Suprapubic skin (tissue), 4 donors: ENCODE data around the gene PRKACG. TPM values are rescaled to one million over a fixed set of nuclear protein-coding genes. Genes with fewer than 3 reads are reported as not detected.

Source experiments
- DNase-seq, 2 donors: peaks; one replicate each; pipeline ENCODE4 v3.0.0-alpha.2; 2019; ENCODE audit warnings: low spot score in 2 of 2
- H3K27ac ChIP-seq: fragments of 200-600 bp; sonication (generic); one replicate; pipeline ENCODE4 v1.5.1; 2019
- H3K27me3 ChIP-seq: fragments of 200-600 bp; sonication (generic); one replicate; pipeline ENCODE4 v1.5.1; 2019
- H3K36me3 ChIP-seq: fragments of 200-600 bp; sonication (generic); one replicate; pipeline ENCODE4 v1.5.1; 2019
- H3K4me1 ChIP-seq: fragments of 200-600 bp; sonication (generic); one replicate; pipeline ENCODE4 v1.5.1; 2019
- H3K4me3 ChIP-seq: fragments of 200-600 bp; sonication (generic); one replicate; pipeline ENCODE4 v1.5.1; 2019; ENCODE audit warnings: mild to moderate bottlenecking
- H3K9me3 ChIP-seq: fragments of 200-600 bp; sonication (generic); one replicate; pipeline ENCODE4 v1.5.1; 2019
- CTCF ChIP-seq, 2 donors: fragments of 200-600 bp in 1 of 2; fragments of 450-650 bp in 1 of 2; sonication (generic) in 1 of 2; IDR thresholded peaks; one replicate each; pipeline ENCODE4 v1.5.1; 2016 to 2019; ENCODE audit warnings: antibody characterized with exemption in 2 of 2, mild to moderate bottlenecking in 1 of 2, moderate library complexity in 1 of 2
- EP300 ChIP-seq: sonication (generic); formaldehyde crosslinking; IDR thresholded peaks from one replicate; pipeline ENCODE4 v1.6.1; 2017; ENCODE audit warnings: antibody characterized with exemption
- POLR2A ChIP-seq, 2 donors: fragments of 450-650 bp; IDR thresholded peaks; one replicate each; pipeline ENCODE4 v1.6.1; 2017; ENCODE audit warnings: antibody characterized with exemption in 2 of 2, mild to moderate bottlenecking in 2 of 2, moderate library complexity in 2 of 2
- POLR2AphosphoS5 ChIP-seq, 3 donors: sonication (generic); formaldehyde crosslinking; IDR thresholded peaks; one replicate each; pipeline ENCODE4 v1.6.1; 2017; ENCODE audit warnings: antibody characterized with exemption in 3 of 3
- WGBS: methylation state at CpG from one replicate; pipeline ENCODE4 v1.1.5; 2018; 5-methylcytosine and 5-hydroxymethylcytosine counted together
- total RNA-seq, 4 donors: library from RNA; depleted of rRNA; stranded (reverse); fragments of >200 nt; gene quantifications; one replicate each; pipeline ENCODE4 v1.1.0, GENCODE V29; 2016

PRKACG gene
- total RNA-seq, 4 donors from 2014 or later, result not detected

- Histone ChIP-seq H3K9me3 (no peaks in the 10 kb centered on the region), H3K4me3 (peak overlapping the region; percentile 8), H3K27ac (no peak overlapping the region), H3K4me1 (no peaks in the 10 kb centered on the region), H3K36me3 (no peaks in the 10 kb centered on the region), H3K27me3 (no peaks in the 10 kb centered on the region)
- no peak for DNase-seq
- no peak for TF ChIP-seq CTCF (IDR thresholded peaks at IDR 0.05)
- TF ChIP-seq POLR2AphosphoS5 (IDR thresholded peaks at IDR 0.05), result no peak
- TF ChIP-seq EP300, result no peak
- no peak for TF ChIP-seq POLR2A (IDR thresholded peaks at IDR 0.05)
- WGBS, result 79% methylated on average over 5 of the region's 5 CpGs
Measured at GRCh38 chr9:68974431-68974830, 39.5 kb downstream of the PRKACG start.

- Histone ChIP-seq H3K9me3 (no peaks in the 10 kb centered on the region), H3K27me3 (no peaks in the 10 kb centered on the region), H3K4me1 (no peaks in the 10 kb centered on the region), H3K36me3 (no peaks in the 10 kb centered on the region), H3K27ac (no peak overlapping the region), H3K4me3 (peak overlapping the region; percentile 10)
- 100% methylated on average over 3 of the region's 3 CpGs for WGBS
- TF ChIP-seq EP300, result no peak
- TF ChIP-seq POLR2AphosphoS5 (IDR thresholded peaks at IDR 0.05), result no peak
- TF ChIP-seq POLR2A (IDR thresholded peaks at IDR 0.05), result no peak
- TF ChIP-seq CTCF (IDR thresholded peaks at IDR 0.05), result no peak
- DNase-seq, result no peak
Measured at GRCh38 chr9:68973619-68974018, 40.3 kb downstream of the PRKACG start.

- no peak overlapping the region for H3K4me3 ChIP-seq
- WGBS, result 46% methylated on average over 2 of the region's 2 CpGs
- H3K27me3 ChIP-seq, result no peaks in the 10 kb centered on the region
- no peak for DNase-seq
- H3K4me1 ChIP-seq, result no peaks in the 10 kb centered on the region
- TF ChIP-seq POLR2A (IDR thresholded peaks at IDR 0.05) (no peak), CTCF (IDR thresholded peaks at IDR 0.05) (no peak), POLR2AphosphoS5 (IDR thresholded peaks at IDR 0.05) (no peak), EP300 (no peak)
- H3K27ac ChIP-seq, result no peak overlapping the region
- no peaks in the 10 kb centered on the region for H3K36me3 ChIP-seq
- H3K9me3 ChIP-seq, result no peaks in the 10 kb centered on the region
Measured at GRCh38 chr9:68970151-68970550, 43.8 kb downstream of the PRKACG start.

- 75% methylated on average over 4 of the region's 4 CpGs for WGBS
- no peaks in the 10 kb centered on the region for H3K27me3 ChIP-seq
- no peak for DNase-seq
- no peak overlapping the region for H3K4me3 ChIP-seq
- H3K27ac ChIP-seq, result no peak overlapping the region
- no peaks in the 10 kb centered on the region for H3K9me3 ChIP-seq
- no peaks in the 10 kb centered on the region for H3K36me3 ChIP-seq
- H3K4me1 ChIP-seq, result no peaks in the 10 kb centered on the region
- TF ChIP-seq POLR2AphosphoS5 (IDR thresholded peaks at IDR 0.05) (no peak), EP300 (no peak)
Measured at GRCh38 chr9:68969538-68969937, 44.4 kb downstream of the PRKACG start.

- Histone ChIP-seq H3K27ac (no peak overlapping the region), H3K27me3 (no peaks in the 10 kb centered on the region), H3K9me3 (no peaks in the 10 kb centered on the region), H3K4me3 (no peak overlapping the region), H3K36me3 (no peaks in the 10 kb centered on the region), H3K4me1 (no peaks in the 10 kb centered on the region)
- no peak for DNase-seq
- TF ChIP-seq POLR2A (IDR thresholded peaks at IDR 0.05), result no peak
- no peak for TF ChIP-seq POLR2AphosphoS5 (IDR thresholded peaks at IDR 0.05)
- no peak for TF ChIP-seq EP300
- TF ChIP-seq CTCF (IDR thresholded peaks at IDR 0.05), result no peak
- 81% methylated on average over 1 of the region's 1 CpG for WGBS
Measured at GRCh38 chr9:68967800-68968199, 46.1 kb downstream of the PRKACG start.

GRCh38 chr9:68966496-68966944 is 47.4 kb downstream of the PRKACG start:
- TF ChIP-seq EP300 (no peak), POLR2A (IDR thresholded peaks at IDR 0.05) (no peak), CTCF (IDR thresholded peaks at IDR 0.05) (no peak), POLR2AphosphoS5 (IDR thresholded peaks at IDR 0.05) (no peak)
- Histone ChIP-seq H3K36me3 (no peaks in the 10 kb centered on the region), H3K4me3 (no peak overlapping the region), H3K4me1 (no peaks in the 10 kb centered on the region), H3K27me3 (no peaks in the 10 kb centered on the region), H3K27ac (no peak overlapping the region), H3K9me3 (no peaks in the 10 kb centered on the region)
- no peak for DNase-seq
- WGBS, result 62% methylated on average over 1 of the region's 1 CpG
